HUES6 (cell line): ENCODE measurements around the gene ADAMTS6.

Experiments used
- H3K27ac ChIP-seq: 2 replicates; pipeline ENCODE4 v1.7.0; 2013; ENCODE audit warnings: low read depth, mild to moderate bottlenecking, low read length, inconsistent platforms
- H3K27me3 ChIP-seq: 2 replicates; pipeline ENCODE4 v1.6.1; 2013; ENCODE audit warnings: low read length; ENCODE audit not compliant: control insufficient read depth, insufficient read depth
- H3K36me3 ChIP-seq: 2 replicates; pipeline ENCODE4 v1.6.1; 2013; ENCODE audit warnings: low read length; ENCODE audit not compliant: control insufficient read depth, insufficient read depth
- H3K4me1 ChIP-seq: 2 replicates; pipeline ENCODE4 v1.6.1; 2013; ENCODE audit warnings: low read length; ENCODE audit not compliant: control insufficient read depth, insufficient read depth
- H3K4me3 ChIP-seq: 2 replicates; pipeline ENCODE4 v1.5.1; 2013; ENCODE audit warnings: low read depth, low read length
- H3K9ac ChIP-seq: one replicate; pipeline ENCODE4 v1.6.1; 2013; ENCODE audit warnings: mild to moderate bottlenecking, low read length
- H3K9me3 ChIP-seq: 2 replicates; pipeline ENCODE4 v1.6.1; 2013; ENCODE audit warnings: low read depth, low read length; ENCODE audit not compliant: control insufficient read depth, insufficient read depth

The ADAMTS6 gene

DNA sequence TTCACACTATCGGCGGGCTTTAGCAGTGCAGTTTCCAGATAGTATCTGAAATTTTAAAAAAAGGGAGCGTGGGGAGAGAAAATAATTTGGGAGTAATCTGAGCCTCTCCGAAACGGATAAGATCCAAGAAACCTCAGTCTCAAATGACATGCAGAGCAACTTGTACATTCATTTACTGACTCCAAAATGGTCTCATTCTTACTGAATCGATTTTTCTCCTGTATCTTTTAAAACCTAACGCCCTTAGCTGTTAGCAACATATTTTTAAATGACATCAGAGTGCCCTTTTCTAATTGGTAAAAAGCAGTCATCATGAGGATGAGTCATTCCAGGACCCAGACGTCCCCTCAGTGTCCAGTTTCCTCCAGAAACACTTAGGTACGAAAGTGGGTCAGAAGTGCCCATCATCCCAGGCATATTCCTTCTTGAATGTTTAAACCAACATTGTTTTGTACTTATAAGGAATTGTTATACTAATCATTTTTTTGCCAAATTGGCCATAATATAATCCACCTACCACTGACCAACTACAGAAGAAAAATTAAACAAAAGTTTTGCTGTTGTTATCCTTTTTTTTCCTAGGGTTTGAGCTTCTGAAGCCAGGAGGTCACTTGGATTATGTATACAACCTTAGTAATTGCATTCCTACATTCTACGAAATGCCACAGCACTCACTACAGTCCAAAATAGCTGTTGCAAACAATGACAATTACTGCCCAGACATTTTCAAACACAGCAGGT is 354.4 kb downstream of the ADAMTS6 start:
- no peak overlapping the region for H3K27ac ChIP-seq
- no peaks in the 10 kb centered on the region for H3K9me3 ChIP-seq
- H3K36me3 ChIP-seq = no peaks in the 10 kb centered on the region
- H3K9ac ChIP-seq = no peak overlapping the region
- H3K4me1 ChIP-seq = peaks cover 30% of the 10 kb centered on the region
- no peaks in the 10 kb centered on the region for H3K27me3 ChIP-seq
- no peak overlapping the region for H3K4me3 ChIP-seq

DNA sequence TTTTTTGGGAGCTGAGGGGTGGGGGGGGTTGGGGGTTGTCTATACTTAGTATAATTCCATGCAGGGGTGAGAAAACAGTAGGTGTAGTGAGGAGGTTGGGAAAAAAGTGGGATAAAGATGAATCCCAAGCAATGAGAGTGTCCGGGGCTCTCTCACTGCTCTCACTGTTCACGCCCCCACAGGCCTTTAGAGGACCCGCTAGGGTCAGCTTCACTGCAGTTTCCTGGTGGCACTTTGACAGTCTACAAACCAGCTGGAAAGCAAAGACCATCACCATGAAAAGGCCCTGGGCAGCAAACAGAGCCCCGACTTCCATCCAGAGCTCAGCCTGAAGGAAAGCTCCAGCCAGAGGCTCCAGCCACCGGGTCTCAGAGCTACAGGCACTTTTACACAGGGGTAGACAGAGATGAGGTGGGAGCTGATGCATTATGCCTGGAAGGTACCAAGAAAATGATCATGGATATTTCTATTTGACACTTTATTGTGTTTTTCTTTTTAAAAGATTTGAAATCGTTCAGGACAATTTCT is 355.1 kb downstream of the ADAMTS6 start:
- no peaks in the 10 kb centered on the region for H3K9me3 ChIP-seq
- H3K27me3 ChIP-seq = no peaks in the 10 kb centered on the region
- H3K9ac ChIP-seq = no peak overlapping the region
- no peaks in the 10 kb centered on the region for H3K36me3 ChIP-seq
- H3K27ac ChIP-seq = no peak overlapping the region
- no peak overlapping the region for H3K4me3 ChIP-seq
- peaks cover 30% of the 10 kb centered on the region for H3K4me1 ChIP-seq

DNA sequence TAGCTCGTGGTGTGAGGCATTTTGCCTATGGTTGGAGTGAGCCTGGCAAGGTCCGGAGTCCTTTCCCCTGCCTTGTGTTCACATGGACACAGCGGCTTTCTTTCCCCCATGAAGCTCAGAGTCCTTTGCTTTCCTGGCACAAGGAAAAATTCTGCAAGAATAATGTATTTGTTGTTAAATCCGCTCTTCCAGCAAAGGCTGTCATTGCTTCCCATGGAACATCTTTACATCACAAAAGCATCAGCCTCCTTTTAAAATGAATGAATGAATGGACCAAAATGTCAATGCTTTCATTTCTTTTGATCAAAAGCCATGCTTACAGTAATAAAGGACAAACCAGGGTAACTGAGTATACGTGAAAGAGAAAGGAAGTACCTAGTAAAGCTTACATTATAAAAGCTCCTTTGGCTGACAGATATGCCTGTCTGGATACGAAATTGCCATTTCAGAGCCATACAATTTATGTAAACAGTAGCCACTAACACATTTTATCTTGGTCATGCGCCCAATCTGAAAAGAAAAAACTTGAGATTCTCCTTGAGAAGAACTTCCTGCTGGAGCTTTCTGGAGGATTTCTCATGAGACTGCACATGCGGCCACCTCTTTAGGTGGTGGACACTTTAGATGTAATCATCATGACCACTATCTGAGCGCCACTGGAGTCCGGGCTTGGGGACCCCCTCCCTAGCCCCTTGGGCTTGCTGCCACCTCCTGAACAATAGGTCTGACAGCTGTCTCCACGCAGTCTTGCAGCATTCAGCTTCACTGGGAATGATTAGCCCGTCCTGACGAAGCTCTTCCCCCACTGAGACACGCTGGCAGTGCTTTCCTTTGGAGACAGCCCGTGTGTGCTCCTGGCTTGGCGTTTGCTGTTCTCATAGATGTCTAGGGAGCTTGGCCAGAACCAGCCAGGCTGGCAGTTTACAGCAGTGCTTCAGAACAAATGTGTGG is 355.9 kb downstream of the ADAMTS6 start:
- Histone ChIP-seq H3K27me3 (no peaks in the 10 kb centered on the region), H3K27ac (no peak overlapping the region), H3K9ac (no peak overlapping the region), H3K4me1 (peaks cover 30% of the 10 kb centered on the region), H3K4me3 (no peak overlapping the region), H3K36me3 (no peaks in the 10 kb centered on the region), H3K9me3 (no peaks in the 10 kb centered on the region)

DNA sequence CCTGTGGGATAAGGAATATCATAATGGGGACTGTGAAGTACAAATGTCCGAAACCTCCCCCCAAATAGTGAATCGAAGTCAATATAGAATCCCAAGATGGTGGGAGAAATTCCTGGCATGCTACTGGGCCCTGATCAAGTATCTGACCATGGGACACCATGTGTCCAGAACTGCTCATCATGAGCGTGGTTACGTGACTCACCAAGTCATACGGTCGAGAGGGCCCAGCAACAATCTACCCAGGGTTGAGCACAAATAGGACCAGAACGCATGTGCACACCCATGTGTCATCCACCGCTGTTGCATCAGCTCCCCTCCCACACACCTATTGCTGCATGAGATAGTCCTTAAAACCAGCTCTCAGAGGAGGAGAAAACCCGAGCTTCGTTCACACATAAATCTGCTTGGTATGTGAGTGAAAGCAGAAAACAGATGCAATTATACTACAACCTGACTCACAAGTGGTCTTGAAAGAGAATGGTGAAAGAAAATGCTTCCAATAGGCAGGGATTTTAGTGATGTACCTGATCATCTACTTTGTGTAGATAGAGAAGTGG is 359.8 kb downstream of the ADAMTS6 start:
- Histone ChIP-seq H3K4me3 (no peak overlapping the region), H3K27me3 (no peaks in the 10 kb centered on the region), H3K9me3 (peaks cover 9% of the 10 kb centered on the region; the same call in 1 of the 2 replicates), H3K4me1 (peaks cover 20% of the 10 kb centered on the region), H3K36me3 (no peaks in the 10 kb centered on the region), H3K9ac (no peak overlapping the region), H3K27ac (no peak overlapping the region)

DNA sequence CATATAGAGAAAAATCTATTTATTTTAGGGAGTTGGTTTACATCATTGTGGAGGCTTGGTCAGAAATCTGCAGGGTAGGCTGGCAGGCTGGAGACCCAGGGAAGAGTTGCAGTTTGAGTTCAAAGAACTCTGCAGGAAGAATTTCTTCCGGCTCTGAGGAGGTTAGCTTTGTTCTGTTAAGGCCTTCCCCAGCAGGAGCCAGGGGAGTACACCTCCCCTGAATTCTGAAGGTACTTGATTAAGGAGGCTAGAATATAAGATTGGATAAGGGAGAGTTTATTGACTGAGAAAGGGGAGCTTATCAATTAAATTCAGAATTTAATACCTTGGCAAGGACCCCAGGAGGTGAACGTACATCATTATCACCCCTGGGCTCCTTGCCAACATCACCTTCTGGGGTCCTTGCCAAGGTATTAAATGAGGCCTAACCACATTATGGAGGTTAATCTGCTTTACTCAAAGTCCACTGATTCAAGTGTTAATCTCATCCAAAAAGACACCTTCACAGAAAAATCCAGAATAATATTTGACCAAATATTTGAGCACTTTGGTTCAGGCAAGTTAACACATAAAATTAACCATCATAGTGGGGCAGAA is 361.3 kb downstream of the ADAMTS6 start:
- no peaks in the 10 kb centered on the region for H3K36me3 ChIP-seq

DNA sequence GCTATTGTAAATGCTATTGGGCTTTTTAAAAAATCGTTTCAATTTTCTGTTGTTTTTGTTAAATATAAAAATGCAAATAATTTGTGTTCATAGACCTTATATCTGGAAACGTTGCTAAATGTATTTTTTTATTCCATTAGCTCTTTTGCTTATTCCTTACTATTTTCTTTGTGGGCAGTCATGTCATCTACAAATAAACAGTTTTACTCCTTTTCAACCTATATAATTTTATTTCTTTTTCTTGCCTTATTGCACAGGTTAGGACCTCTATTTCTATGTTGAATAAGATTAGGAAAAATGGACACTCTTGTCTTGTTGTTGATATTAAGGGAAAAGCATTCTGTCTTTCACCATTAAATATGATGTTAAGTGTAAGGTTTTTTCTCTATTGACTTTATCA is 364.2 kb downstream of the ADAMTS6 start:
- no peaks in the 10 kb centered on the region for H3K27me3 ChIP-seq
- H3K9me3 ChIP-seq = peaks cover 10% of the 10 kb centered on the region; the same call in 1 of the 2 replicates
- no peaks in the 10 kb centered on the region for H3K36me3 ChIP-seq
- H3K4me3 ChIP-seq = no peak overlapping the region
- 0 out of 2 replicates have a peak, but pooled peaks cover 7% of the 10 kb centered on the region for H3K4me1 ChIP-seq
- H3K27ac ChIP-seq = no peak overlapping the region
- H3K9ac ChIP-seq = no peak overlapping the region

More for the DNA sequence above, 361.3 kb downstream of the ADAMTS6 start:
- Histone ChIP-seq H3K4me3 (no peak overlapping the region), H3K27me3 (no peaks in the 10 kb centered on the region), H3K9ac (no peak overlapping the region), H3K27ac (no peak overlapping the region), H3K4me1 (0 out of 2 replicates have a peak, but pooled peaks cover 7% of the 10 kb centered on the region), H3K9me3 (peaks cover 10% of the 10 kb centered on the region; the same call in 1 of the 2 replicates)

DNA sequence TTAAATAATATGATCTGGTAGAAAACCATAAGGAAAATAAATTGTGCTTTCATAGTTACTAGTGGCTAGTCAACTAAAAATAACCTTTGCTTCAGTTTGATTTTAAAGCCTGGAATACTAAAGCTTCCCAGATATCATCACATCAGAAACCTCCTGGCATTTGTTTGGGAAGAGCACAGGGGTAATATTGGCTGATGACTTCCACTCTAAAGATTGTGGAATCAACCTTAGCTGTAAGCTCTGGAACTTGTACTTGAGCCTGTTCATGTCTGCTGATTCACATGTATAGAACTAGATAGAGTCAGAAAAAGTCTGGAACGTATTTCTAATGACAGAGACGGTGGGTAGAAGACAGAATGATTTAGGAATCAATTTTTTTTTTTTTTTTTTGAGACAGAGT is 367.9 kb downstream of the ADAMTS6 start:
- Histone ChIP-seq H3K9me3 (peaks cover 10% of the 10 kb centered on the region; the same call in 1 of the 2 replicates), H3K4me1 (no peaks in the 10 kb centered on the region), H3K4me3 (no peak overlapping the region), H3K27me3 (no peaks in the 10 kb centered on the region), H3K9ac (no peak overlapping the region), H3K36me3 (no peaks in the 10 kb centered on the region), H3K27ac (no peak overlapping the region)

DNA sequence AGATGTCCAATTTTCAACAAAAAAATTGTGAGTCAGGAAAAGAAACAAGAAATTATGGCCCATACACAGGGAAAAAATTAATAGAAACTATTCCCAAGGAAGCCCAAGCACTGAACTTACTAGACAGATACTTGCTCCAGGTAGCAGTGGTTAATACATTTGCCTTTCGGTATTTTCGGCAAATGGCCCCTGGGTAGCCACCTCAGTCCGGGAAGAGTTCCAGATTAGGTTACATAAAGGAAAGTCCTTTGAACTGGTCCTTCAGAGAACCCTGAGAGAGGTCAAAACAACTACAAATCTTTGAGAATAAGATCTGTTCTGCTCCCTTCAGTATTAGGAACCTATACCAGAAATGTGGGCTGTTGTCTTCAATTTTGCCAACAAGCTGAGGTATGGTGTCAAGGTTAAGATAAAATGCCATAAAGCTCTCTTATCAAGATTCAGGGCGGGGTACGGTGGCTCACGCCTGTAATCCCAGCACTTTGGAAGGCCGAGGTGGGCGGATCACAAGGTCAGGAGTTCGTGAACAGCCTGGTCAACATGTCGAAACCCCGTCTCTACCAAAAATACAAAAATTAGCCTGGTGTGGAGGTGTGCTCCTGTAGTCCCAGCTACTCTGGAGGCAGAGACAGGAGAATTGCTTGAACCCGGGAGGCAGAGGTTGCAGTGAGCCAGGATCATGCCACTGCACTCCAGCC is 369.6 kb downstream of the ADAMTS6 start:
- Histone ChIP-seq H3K4me1 (no peaks in the 10 kb centered on the region), H3K4me3 (no peak overlapping the region), H3K36me3 (no peaks in the 10 kb centered on the region), H3K27ac (no peak overlapping the region), H3K9ac (no peak overlapping the region), H3K9me3 (0 out of 2 replicates have a peak, but pooled peaks cover 3% of the 10 kb centered on the region), H3K27me3 (no peaks in the 10 kb centered on the region)

DNA sequence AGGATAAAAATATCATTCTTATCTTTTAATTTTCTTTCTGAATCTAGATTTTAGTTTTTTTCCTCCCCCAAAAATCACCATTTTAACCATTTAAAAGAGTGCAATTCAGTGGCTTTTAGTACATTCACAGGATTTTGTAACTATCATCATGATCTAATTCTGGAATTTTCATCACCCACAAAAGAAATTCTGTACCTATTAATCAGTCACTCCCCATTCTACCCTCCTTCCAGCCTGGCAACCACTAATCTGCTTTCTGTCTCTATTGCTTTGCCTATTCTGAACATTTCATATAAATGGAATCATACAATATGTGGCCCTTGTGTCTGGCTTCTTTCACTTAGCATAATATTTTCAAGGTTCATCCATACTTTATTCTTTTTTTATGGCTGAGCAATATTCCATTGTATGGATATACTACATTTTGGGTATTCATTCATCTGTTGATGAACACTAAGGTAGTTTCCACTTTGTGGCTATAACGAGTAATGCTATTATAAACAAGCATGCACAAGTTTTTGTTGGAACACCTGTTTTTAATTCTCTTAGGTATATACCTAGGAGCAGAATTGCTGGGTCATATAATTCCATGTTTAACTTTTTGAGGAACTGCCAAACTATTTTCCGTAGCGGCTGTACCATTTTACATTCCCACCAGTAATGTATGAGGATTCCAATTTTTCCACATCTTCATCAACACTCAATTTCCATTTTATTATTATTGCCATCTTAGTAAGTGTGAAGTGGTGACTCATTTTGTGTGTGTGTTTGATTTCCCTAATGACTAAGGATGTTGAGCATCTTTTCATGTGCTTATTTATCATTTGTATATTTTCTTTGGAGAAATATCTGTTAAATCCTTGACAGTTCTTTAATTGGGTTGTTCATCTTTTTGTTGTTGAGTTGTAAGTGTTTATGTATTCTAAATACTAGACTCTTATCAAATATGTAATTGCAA is 372.7 kb downstream of the ADAMTS6 start:
- no peaks in the 10 kb centered on the region for H3K36me3 ChIP-seq
- H3K27me3 ChIP-seq = no peaks in the 10 kb centered on the region
- no peaks in the 10 kb centered on the region for H3K9me3 ChIP-seq
- no peak overlapping the region for H3K9ac ChIP-seq
- H3K4me1 ChIP-seq = peaks cover 2% of the 10 kb centered on the region
- H3K4me3 ChIP-seq = no peak overlapping the region
- H3K27ac ChIP-seq = no peak overlapping the region
